Stimulated activated naive CD8-positive, alpha-beta T cell treated with anti-CD3 and anti-CD28 coated beads, Interleukin-15, Interleukin-2, amounts not matched to agents 100 ng/mL and 50 ng/mL, for 24 hours (primary cell): ENCODE data around the gene CENPO.

Experiments
- H3K27ac Mint-ChIP-seq: one replicate; pipeline ENCODE4 v1.8.0; 2021; ENCODE audit warnings: mild to moderate bottlenecking, mixed read lengths
- H3K27me3 Mint-ChIP-seq: one replicate; pipeline ENCODE4 v1.8.0; 2021; ENCODE audit warnings: mixed read lengths
- H3K36me3 Mint-ChIP-seq: one replicate; pipeline ENCODE4 v1.8.0; 2021; ENCODE audit warnings: low read depth, mixed read lengths
- H3K4me1 Mint-ChIP-seq: one replicate; pipeline ENCODE4 v1.8.0; 2021; ENCODE audit warnings: low read depth, mixed read lengths
- H3K4me3 Mint-ChIP-seq: one replicate; pipeline ENCODE4 v1.8.0; 2021; ENCODE audit warnings: mild to moderate bottlenecking, mixed read lengths
- H3K9me3 Mint-ChIP-seq: one replicate; pipeline ENCODE4 v1.8.0; 2021; ENCODE audit warnings: mixed read lengths

Gene CENPO

GRCh38 chr2:24809316-24810007, 16.2 kb downstream of the CENPO start:
- H3K27me3 Mint-ChIP-seq = no peaks in the 10 kb centered on the region
- no peak overlapping the region for H3K27ac Mint-ChIP-seq
- H3K4me3 Mint-ChIP-seq = no peak overlapping the region
- no peaks in the 10 kb centered on the region for H3K9me3 Mint-ChIP-seq
- H3K36me3 Mint-ChIP-seq = peaks cover 72% of the 10 kb centered on the region
- peaks cover 9% of the 10 kb centered on the region for H3K4me1 Mint-ChIP-seq

- H3K36me3 Mint-ChIP-seq = peaks cover 76% of the 10 kb centered on the region
- H3K9me3 Mint-ChIP-seq = no peaks in the 10 kb centered on the region
- peaks cover 6% of the 10 kb centered on the region for H3K4me1 Mint-ChIP-seq
- no peak overlapping the region for H3K27ac Mint-ChIP-seq
- no peaks in the 10 kb centered on the region for H3K27me3 Mint-ChIP-seq
- no peak overlapping the region for H3K4me3 Mint-ChIP-seq
Measured at GRCh38 chr2:24813691-24814137, 20.5 kb downstream of the CENPO start.

GRCh38 chr2:24814516-24814915, 21.3 kb downstream of the CENPO start:
- no peaks in the 10 kb centered on the region for H3K27me3 Mint-ChIP-seq
- H3K4me1 Mint-ChIP-seq = no peaks in the 10 kb centered on the region
- H3K27ac Mint-ChIP-seq = no peak overlapping the region
- H3K4me3 Mint-ChIP-seq = no peak overlapping the region
- no peaks in the 10 kb centered on the region for H3K9me3 Mint-ChIP-seq
- H3K36me3 Mint-ChIP-seq = peaks cover 76% of the 10 kb centered on the region

GRCh38 chr2:24815171-24815570, 21.9 kb downstream of the CENPO start:
- H3K4me1 Mint-ChIP-seq = no peaks in the 10 kb centered on the region
- no peaks in the 10 kb centered on the region for H3K27me3 Mint-ChIP-seq
- H3K27ac Mint-ChIP-seq = no peak overlapping the region
- no peak overlapping the region for H3K4me3 Mint-ChIP-seq
- H3K9me3 Mint-ChIP-seq = no peaks in the 10 kb centered on the region
- H3K36me3 Mint-ChIP-seq = peaks cover 77% of the 10 kb centered on the region

GRCh38 chr2:24816404-24816803, 23.2 kb downstream of the CENPO start:
- no peak overlapping the region for H3K4me3 Mint-ChIP-seq
- H3K27me3 Mint-ChIP-seq = no peaks in the 10 kb centered on the region
- H3K9me3 Mint-ChIP-seq = no peaks in the 10 kb centered on the region
- H3K27ac Mint-ChIP-seq = no peak overlapping the region
- peaks cover 89% of the 10 kb centered on the region for H3K36me3 Mint-ChIP-seq
- no peaks in the 10 kb centered on the region for H3K4me1 Mint-ChIP-seq

- H3K9me3 Mint-ChIP-seq = no peaks in the 10 kb centered on the region
- no peaks in the 10 kb centered on the region for H3K27me3 Mint-ChIP-seq
- no peaks in the 10 kb centered on the region for H3K4me1 Mint-ChIP-seq
- H3K36me3 Mint-ChIP-seq = peaks cover 91% of the 10 kb centered on the region
- H3K4me3 Mint-ChIP-seq = no peak overlapping the region
- peak overlapping the region; percentile 34 for H3K27ac Mint-ChIP-seq
Measured at GRCh38 chr2:24816884-24817283, 23.7 kb downstream of the CENPO start.

- H3K9me3 Mint-ChIP-seq = no peaks in the 10 kb centered on the region
- H3K4me1 Mint-ChIP-seq = no peaks in the 10 kb centered on the region
- H3K36me3 Mint-ChIP-seq = peaks cover 90% of the 10 kb centered on the region
- H3K27ac Mint-ChIP-seq = peak overlapping the region; percentile 72
- no peaks in the 10 kb centered on the region for H3K27me3 Mint-ChIP-seq
- no peak overlapping the region for H3K4me3 Mint-ChIP-seq
Measured at GRCh38 chr2:24818721-24819167, 25.5 kb downstream of the CENPO start.

GRCh38 chr2:24819442-24820174, 26.4 kb downstream of the CENPO start:
- Mint-ChIP-seq H3K9me3 (no peaks in the 10 kb centered on the region), H3K4me1 (no peaks in the 10 kb centered on the region), H3K27ac (no peak overlapping the region), H3K4me3 (no peak overlapping the region), H3K27me3 (no peaks in the 10 kb centered on the region), H3K36me3 (peaks cover 90% of the 10 kb centered on the region)

GRCh38 chr2:24820175-24820513, 26.9 kb downstream of the CENPO start:
- H3K4me1 Mint-ChIP-seq = no peaks in the 10 kb centered on the region
- no peak overlapping the region for H3K4me3 Mint-ChIP-seq
- no peaks in the 10 kb centered on the region for H3K27me3 Mint-ChIP-seq
- no peak overlapping the region for H3K27ac Mint-ChIP-seq
- no peaks in the 10 kb centered on the region for H3K9me3 Mint-ChIP-seq
- H3K36me3 Mint-ChIP-seq = peaks cover 91% of the 10 kb centered on the region

- Mint-ChIP-seq H3K9me3 (no peaks in the 10 kb centered on the region), H3K36me3 (peaks cover 89% of the 10 kb centered on the region), H3K27me3 (no peaks in the 10 kb centered on the region), H3K4me1 (peaks cover 4% of the 10 kb centered on the region), H3K27ac (peak overlapping the region; percentile 26), H3K4me3 (no peak overlapping the region)
Measured at GRCh38 chr2:24820598-24821432, 27.6 kb downstream of the CENPO start.

GRCh38 chr2:24821433-24821891, 28.2 kb downstream of the CENPO start:
- Mint-ChIP-seq H3K4me3 (no peak overlapping the region), H3K36me3 (peaks cover 89% of the 10 kb centered on the region), H3K27ac (no peak overlapping the region), H3K4me1 (peaks cover 11% of the 10 kb centered on the region), H3K27me3 (no peaks in the 10 kb centered on the region), H3K9me3 (no peaks in the 10 kb centered on the region)

GRCh38 chr2:24822049-24822706, 29.0 kb downstream of the CENPO start:
- Mint-ChIP-seq H3K27me3 (no peaks in the 10 kb centered on the region), H3K9me3 (no peaks in the 10 kb centered on the region), H3K27ac (no peak overlapping the region), H3K4me3 (no peak overlapping the region), H3K36me3 (peaks cover 84% of the 10 kb centered on the region), H3K4me1 (peaks cover 18% of the 10 kb centered on the region)

GRCh38 chr2:24824071-24824588, 30.9 kb downstream of the CENPO start:
- Mint-ChIP-seq H3K9me3 (no peaks in the 10 kb centered on the region), H3K4me3 (no peak overlapping the region), H3K27me3 (no peaks in the 10 kb centered on the region), H3K27ac (peak overlapping the region; percentile 36), H3K4me1 (peaks cover 21% of the 10 kb centered on the region), H3K36me3 (peaks cover 69% of the 10 kb centered on the region)
